WTC11 (cell line): ENCODE measurements around the gene GMPR. TPM values are rescaled to one million over a fixed set of nuclear protein-coding genes. Genes with fewer than 3 reads are reported as not detected.

Source experiments
- ATAC-seq: fragments of 200-7000 bp; cut with Tn5 transposase; 2 replicates; pipeline ENCODE4 v1.10.0; 2021; ENCODE audit warnings: mild to moderate bottlenecking, moderate library complexity
- CTCF ChIA-PET: fragments of 300-600 bp; sonication (Branson Sonifier 250); formaldehyde crosslinking; loops from one replicate; lab custom pipeline; 2021; ENCODE audit warnings: antibody characterized with exemption; lab: Charles Lee
- POLR2A ChIA-PET: fragments of 350-600 bp; sonication (Branson Sonifier 250); formaldehyde crosslinking; loops from one replicate; lab custom pipeline; 2021; ENCODE audit warnings: antibody characterized with exemption; lab: Charles Lee
- DNase-seq: peaks from one replicate; pipeline ENCODE4 v3.0.0; 2021; ENCODE audit warnings: low spot score
- H3K27ac Mint-ChIP-seq: 2 replicates; pipeline ENCODE4 v1.8.0; 2021; ENCODE audit warnings: mixed read lengths
- H3K27me3 Mint-ChIP-seq: 2 replicates; pipeline ENCODE4 v1.8.0; 2021; ENCODE audit warnings: low read depth, mild to moderate bottlenecking, moderate library complexity, mixed read lengths
- H3K36me3 Mint-ChIP-seq: 2 replicates; pipeline ENCODE4 v1.8.0; 2021; ENCODE audit warnings: mixed read lengths
- H3K4me1 Mint-ChIP-seq: 2 replicates; pipeline ENCODE4 v1.8.0; 2022; ENCODE audit warnings: mixed read lengths
- H3K4me3 Mint-ChIP-seq: 2 replicates; pipeline ENCODE4 v1.8.0; 2021; ENCODE audit warnings: mild to moderate bottlenecking, moderate library complexity, mixed read lengths
- H3K9me3 Mint-ChIP-seq: 2 replicates; pipeline ENCODE4 v1.8.0; 2021; ENCODE audit warnings: mixed read lengths
- CREB1 ChIP-seq: sonication (generic); formaldehyde crosslinking; IDR thresholded peaks from 2 replicates; pipeline ENCODE4 v1.8.0; 2023; ENCODE audit warnings: mild to moderate bottlenecking, missing genetic modification reagents
- EMX1 ChIP-seq: fragments of 250-450 bp; sonication (Bioruptor Pico); IDR thresholded peaks from 2 replicates; pipeline ENCODE4 v1.8.0; 2021; ENCODE audit warnings: mild to moderate bottlenecking
- JAZF1 ChIP-seq: fragments of 250-450 bp; sonication (Bioruptor Pico); IDR thresholded peaks from 2 replicates; pipeline ENCODE4 v1.9.0; 2021; ENCODE audit warnings: moderate library complexity, mild to moderate bottlenecking, inconsistent platforms
- JUN ChIP-seq: sonication (generic); formaldehyde crosslinking; IDR thresholded peaks from 2 replicates; pipeline ENCODE4 v1.8.0; 2023; ENCODE audit warnings: mild to moderate bottlenecking, missing genetic modification reagents
- ZNF121 ChIP-seq: sonication (generic); formaldehyde crosslinking; IDR thresholded peaks from 2 replicates; pipeline ENCODE4 v1.8.0; 2023; ENCODE audit warnings: missing genetic modification reagents
- ZNF138 ChIP-seq: sonication (generic); formaldehyde crosslinking; conservative IDR thresholded peaks from 2 replicates; pipeline ENCODE4 v1.8.1; 2022; ENCODE audit warnings: mild to moderate bottlenecking, moderate library complexity, missing genetic modification reagents
- ZNF396 ChIP-seq: fragments of 250-450 bp; sonication (Bioruptor Pico); IDR thresholded peaks from 2 replicates; pipeline ENCODE4 v1.8.0; 2021; ENCODE audit warnings: mild to moderate bottlenecking, moderate library complexity, borderline replicate concordance
- ZNF671 ChIP-seq: fragments of 250-450 bp; sonication (Bioruptor Pico); IDR thresholded peaks from 2 replicates; pipeline ENCODE4 v1.8.0; 2021; ENCODE audit warnings: mild to moderate bottlenecking
- total RNA-seq: library from RNA; stranded (reverse); gene quantifications from 3 replicates; pipeline ENCODE4 v1.2.3, GENCODE V29; 2021
- TF ChIP-seq, protein P1 (sequence below): sonication (generic); formaldehyde crosslinking; IDR thresholded peaks from 2 replicates; pipeline ENCODE4 v1.8.0; 2022; ENCODE audit warnings: mild to moderate bottlenecking, missing genetic modification reagents
- TF ChIP-seq, protein P2 (sequence below): sonication (generic); formaldehyde crosslinking; IDR thresholded peaks from 2 replicates; pipeline ENCODE4 v1.8.1; 2022; ENCODE audit warnings: missing genetic modification reagents, borderline replicate concordance
- TF ChIP-seq, protein P3 (sequence below): fragments of 250-450 bp; sonication (Bioruptor Pico); IDR thresholded peaks from 2 replicates; pipeline ENCODE4 v1.9.0; 2021; ENCODE audit warnings: mild to moderate bottlenecking
- TF ChIP-seq, protein P4 (sequence below): sonication (generic); formaldehyde crosslinking; IDR thresholded peaks from 2 replicates; pipeline ENCODE4 v1.8.0; 2023; ENCODE audit warnings: missing genetic modification reagents, mild to moderate bottlenecking, borderline replicate concordance
- TF ChIP-seq, protein P5 (sequence below): sonication (generic); formaldehyde crosslinking; IDR thresholded peaks from 2 replicates; pipeline ENCODE4 v1.8.1; 2023; ENCODE audit warnings: mild to moderate bottlenecking, missing genetic modification reagents, moderate library complexity
- TF ChIP-seq, protein P6 (sequence below): sonication (generic); formaldehyde crosslinking; IDR thresholded peaks from 2 replicates; pipeline ENCODE4 v1.8.0; 2023; ENCODE audit warnings: mild to moderate bottlenecking, missing genetic modification reagents
- TF ChIP-seq, protein P7 (sequence below): sonication (generic); formaldehyde crosslinking; IDR thresholded peaks from 2 replicates; pipeline ENCODE4 v1.8.1; 2023; ENCODE audit warnings: mild to moderate bottlenecking, missing genetic modification reagents, borderline replicate concordance
- TF ChIP-seq, protein P8 (sequence below): fragments of 250-450 bp; sonication (Bioruptor Pico); conservative IDR thresholded peaks from 2 replicates; pipeline ENCODE4 v1.9.0; 2021; ENCODE audit warnings: mild to moderate bottlenecking

Gene GMPR
- total RNA-seq, 1 experiment from 2014 or later: 2.4 TPM

DNA sequence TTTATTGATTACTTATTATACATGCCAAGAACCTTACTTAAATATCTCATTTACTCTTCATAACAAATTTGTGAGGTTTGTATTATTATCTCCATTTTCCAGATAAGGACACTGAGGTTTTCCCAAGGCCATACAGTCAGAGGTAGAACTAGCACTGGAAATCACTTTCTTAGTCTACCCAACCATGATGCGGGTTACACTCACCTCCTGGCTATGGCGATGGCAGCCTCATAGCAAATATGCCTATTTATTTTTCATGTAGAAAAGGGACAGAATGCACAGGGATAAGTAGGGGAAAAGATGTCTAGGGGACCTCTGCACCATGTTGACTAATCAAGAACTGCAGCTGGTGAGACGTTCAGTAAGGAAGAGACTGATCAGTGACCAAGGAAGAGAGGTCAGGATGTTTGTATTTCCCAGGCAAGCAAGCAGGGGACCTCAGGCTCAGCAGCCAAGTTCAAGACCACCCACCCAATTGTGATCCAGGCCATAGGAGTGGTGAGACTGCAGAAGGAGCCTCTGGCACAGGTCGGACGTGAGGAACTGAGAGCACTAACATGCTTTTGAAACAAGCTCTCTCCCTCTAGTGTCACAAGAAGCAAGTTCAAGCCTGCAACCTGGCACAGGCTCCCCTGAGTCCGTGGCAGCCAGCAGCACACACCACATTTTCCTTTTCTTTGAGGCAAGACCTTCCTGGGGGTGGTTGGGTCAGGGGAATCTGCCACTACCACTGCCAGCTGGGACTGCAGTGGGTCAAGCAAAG is 97.8 kb downstream of the GMPR start (continued):
- TF ChIP-seq, protein P1, sequence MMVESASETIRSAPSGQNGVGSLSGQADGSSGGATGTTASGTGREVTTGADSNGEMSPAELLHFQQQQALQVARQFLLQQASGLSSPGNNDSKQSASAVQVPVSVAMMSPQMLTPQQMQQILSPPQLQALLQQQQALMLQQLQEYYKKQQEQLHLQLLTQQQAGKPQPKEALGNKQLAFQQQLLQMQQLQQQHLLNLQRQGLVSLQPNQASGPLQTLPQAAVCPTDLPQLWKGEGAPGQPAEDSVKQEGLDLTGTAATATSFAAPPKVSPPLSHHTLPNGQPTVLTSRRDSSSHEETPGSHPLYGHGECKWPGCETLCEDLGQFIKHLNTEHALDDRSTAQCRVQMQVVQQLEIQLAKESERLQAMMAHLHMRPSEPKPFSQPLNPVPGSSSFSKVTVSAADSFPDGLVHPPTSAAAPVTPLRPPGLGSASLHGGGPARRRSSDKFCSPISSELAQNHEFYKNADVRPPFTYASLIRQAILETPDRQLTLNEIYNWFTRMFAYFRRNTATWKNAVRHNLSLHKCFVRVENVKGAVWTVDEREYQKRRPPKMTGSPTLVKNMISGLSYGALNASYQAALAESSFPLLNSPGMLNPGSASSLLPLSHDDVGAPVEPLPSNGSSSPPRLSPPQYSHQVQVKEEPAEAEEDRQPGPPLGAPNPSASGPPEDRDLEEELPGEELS (CRISPR knock-in tag): no peak
- TF ChIP-seq JUN (CRISPR knock-in tag) (no peak), ZNF138 (CRISPR knock-in tag) (no peak), JAZF1 (CRISPR knock-in tag) (no peak)
- TF ChIP-seq, protein P2, sequence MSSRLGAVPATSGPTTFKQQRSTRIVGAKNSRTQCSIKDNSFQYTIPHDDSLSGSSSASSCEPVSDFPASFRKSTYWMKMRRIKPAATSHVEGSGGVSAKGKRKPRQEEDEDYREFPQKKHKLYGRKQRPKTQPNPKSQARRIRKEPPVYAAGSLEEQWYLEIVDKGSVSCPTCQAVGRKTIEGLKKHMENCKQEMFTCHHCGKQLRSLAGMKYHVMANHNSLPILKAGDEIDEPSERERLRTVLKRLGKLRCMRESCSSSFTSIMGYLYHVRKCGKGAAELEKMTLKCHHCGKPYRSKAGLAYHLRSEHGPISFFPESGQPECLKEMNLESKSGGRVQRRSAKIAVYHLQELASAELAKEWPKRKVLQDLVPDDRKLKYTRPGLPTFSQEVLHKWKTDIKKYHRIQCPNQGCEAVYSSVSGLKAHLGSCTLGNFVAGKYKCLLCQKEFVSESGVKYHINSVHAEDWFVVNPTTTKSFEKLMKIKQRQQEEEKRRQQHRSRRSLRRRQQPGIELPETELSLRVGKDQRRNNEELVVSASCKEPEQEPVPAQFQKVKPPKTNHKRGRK (CRISPR knock-in tag): no peak

DNA sequence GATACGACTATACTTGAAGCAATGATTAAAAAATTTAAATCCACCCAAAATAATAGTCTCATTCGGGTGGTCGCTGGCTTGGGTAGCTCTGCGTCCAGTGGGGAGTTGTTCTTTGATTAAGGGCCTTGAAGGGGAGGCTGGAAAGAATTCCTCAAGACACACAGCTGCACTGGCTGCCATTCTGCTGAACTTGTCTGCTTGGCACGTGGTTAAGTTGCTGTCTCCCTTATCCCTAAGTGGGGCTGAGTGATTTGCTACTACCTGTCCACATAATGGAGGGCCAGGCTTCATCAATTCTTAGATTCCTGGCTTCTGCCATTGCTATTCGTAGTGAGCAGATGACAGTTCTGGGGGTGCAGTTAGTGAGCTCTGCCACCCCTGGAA is 98.5 kb downstream of the GMPR start:
- POLR2A ChIA-PET: interaction anchor here (0.6 kb wide), 1 partner anchor 13 kb away, joined by 3 read pairs; no protein-coding TSS in a partner anchor
- CTCF ChIA-PET: interaction anchor here (0.6 to 1.7 kb wide), 6 partner anchors 51 to 426 kb away, joined by 3 to 11 read pairs (median 4); no protein-coding TSS in a partner anchor
- Mint-ChIP-seq H3K4me1 (peaks cover 11% of the 10 kb centered on the region; the same call in 1 of the 2 replicates), H3K27me3 (no peaks in the 10 kb centered on the region), H3K4me3 (no peak overlapping the region), H3K36me3 (no peaks in the 10 kb centered on the region), H3K27ac (no peak overlapping the region), H3K9me3 (peaks cover 14% of the 10 kb centered on the region)
- TF ChIP-seq ZNF396 (CRISPR knock-in tag): no peak
- TF ChIP-seq, protein P3, sequence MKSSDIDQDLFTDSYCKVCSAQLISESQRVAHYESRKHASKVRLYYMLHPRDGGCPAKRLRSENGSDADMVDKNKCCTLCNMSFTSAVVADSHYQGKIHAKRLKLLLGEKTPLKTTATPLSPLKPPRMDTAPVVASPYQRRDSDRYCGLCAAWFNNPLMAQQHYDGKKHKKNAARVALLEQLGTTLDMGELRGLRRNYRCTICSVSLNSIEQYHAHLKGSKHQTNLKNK: no peak
- TF ChIP-seq ZNF121 (CRISPR knock-in tag): no peak
- TF ChIP-seq, protein P4, sequence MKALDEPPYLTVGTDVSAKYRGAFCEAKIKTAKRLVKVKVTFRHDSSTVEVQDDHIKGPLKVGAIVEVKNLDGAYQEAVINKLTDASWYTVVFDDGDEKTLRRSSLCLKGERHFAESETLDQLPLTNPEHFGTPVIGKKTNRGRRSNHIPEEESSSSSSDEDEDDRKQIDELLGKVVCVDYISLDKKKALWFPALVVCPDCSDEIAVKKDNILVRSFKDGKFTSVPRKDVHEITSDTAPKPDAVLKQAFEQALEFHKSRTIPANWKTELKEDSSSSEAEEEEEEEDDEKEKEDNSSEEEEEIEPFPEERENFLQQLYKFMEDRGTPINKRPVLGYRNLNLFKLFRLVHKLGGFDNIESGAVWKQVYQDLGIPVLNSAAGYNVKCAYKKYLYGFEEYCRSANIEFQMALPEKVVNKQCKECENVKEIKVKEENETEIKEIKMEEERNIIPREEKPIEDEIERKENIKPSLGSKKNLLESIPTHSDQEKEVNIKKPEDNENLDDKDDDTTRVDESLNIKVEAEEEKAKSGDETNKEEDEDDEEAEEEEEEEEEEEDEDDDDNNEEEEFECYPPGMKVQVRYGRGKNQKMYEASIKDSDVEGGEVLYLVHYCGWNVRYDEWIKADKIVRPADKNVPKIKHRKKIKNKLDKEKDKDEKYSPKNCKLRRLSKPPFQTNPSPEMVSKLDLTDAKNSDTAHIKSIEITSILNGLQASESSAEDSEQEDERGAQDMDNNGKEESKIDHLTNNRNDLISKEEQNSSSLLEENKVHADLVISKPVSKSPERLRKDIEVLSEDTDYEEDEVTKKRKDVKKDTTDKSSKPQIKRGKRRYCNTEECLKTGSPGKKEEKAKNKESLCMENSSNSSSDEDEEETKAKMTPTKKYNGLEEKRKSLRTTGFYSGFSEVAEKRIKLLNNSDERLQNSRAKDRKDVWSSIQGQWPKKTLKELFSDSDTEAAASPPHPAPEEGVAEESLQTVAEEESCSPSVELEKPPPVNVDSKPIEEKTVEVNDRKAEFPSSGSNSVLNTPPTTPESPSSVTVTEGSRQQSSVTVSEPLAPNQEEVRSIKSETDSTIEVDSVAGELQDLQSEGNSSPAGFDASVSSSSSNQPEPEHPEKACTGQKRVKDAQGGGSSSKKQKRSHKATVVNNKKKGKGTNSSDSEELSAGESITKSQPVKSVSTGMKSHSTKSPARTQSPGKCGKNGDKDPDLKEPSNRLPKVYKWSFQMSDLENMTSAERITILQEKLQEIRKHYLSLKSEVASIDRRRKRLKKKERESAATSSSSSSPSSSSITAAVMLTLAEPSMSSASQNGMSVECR (CRISPR knock-in tag): no peak
- TF ChIP-seq, protein P5, sequence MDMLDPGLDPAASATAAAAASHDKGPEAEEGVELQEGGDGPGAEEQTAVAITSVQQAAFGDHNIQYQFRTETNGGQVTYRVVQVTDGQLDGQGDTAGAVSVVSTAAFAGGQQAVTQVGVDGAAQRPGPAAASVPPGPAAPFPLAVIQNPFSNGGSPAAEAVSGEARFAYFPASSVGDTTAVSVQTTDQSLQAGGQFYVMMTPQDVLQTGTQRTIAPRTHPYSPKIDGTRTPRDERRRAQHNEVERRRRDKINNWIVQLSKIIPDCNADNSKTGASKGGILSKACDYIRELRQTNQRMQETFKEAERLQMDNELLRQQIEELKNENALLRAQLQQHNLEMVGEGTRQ (CRISPR knock-in tag): no peak
- TF ChIP-seq, protein P6, sequence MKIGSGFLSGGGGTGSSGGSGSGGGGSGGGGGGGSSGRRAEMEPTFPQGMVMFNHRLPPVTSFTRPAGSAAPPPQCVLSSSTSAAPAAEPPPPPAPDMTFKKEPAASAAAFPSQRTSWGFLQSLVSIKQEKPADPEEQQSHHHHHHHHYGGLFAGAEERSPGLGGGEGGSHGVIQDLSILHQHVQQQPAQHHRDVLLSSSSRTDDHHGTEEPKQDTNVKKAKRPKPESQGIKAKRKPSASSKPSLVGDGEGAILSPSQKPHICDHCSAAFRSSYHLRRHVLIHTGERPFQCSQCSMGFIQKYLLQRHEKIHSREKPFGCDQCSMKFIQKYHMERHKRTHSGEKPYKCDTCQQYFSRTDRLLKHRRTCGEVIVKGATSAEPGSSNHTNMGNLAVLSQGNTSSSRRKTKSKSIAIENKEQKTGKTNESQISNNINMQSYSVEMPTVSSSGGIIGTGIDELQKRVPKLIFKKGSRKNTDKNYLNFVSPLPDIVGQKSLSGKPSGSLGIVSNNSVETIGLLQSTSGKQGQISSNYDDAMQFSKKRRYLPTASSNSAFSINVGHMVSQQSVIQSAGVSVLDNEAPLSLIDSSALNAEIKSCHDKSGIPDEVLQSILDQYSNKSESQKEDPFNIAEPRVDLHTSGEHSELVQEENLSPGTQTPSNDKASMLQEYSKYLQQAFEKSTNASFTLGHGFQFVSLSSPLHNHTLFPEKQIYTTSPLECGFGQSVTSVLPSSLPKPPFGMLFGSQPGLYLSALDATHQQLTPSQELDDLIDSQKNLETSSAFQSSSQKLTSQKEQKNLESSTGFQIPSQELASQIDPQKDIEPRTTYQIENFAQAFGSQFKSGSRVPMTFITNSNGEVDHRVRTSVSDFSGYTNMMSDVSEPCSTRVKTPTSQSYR (CRISPR knock-in tag): no peak
- TF ChIP-seq, protein P7, sequence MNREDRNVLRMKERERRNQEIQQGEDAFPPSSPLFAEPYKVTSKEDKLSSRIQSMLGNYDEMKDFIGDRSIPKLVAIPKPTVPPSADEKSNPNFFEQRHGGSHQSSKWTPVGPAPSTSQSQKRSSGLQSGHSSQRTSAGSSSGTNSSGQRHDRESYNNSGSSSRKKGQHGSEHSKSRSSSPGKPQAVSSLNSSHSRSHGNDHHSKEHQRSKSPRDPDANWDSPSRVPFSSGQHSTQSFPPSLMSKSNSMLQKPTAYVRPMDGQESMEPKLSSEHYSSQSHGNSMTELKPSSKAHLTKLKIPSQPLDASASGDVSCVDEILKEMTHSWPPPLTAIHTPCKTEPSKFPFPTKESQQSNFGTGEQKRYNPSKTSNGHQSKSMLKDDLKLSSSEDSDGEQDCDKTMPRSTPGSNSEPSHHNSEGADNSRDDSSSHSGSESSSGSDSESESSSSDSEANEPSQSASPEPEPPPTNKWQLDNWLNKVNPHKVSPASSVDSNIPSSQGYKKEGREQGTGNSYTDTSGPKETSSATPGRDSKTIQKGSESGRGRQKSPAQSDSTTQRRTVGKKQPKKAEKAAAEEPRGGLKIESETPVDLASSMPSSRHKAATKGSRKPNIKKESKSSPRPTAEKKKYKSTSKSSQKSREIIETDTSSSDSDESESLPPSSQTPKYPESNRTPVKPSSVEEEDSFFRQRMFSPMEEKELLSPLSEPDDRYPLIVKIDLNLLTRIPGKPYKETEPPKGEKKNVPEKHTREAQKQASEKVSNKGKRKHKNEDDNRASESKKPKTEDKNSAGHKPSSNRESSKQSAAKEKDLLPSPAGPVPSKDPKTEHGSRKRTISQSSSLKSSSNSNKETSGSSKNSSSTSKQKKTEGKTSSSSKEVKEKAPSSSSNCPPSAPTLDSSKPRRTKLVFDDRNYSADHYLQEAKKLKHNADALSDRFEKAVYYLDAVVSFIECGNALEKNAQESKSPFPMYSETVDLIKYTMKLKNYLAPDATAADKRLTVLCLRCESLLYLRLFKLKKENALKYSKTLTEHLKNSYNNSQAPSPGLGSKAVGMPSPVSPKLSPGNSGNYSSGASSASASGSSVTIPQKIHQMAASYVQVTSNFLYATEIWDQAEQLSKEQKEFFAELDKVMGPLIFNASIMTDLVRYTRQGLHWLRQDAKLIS (CRISPR knock-in tag): no peak
- no peak for TF ChIP-seq EMX1 (CRISPR knock-in tag)
- no peak for TF ChIP-seq CREB1
- TF ChIP-seq JUN (CRISPR knock-in tag): no peak
- TF ChIP-seq ZNF671 (CRISPR knock-in tag): no peak
- TF ChIP-seq, protein P8, sequence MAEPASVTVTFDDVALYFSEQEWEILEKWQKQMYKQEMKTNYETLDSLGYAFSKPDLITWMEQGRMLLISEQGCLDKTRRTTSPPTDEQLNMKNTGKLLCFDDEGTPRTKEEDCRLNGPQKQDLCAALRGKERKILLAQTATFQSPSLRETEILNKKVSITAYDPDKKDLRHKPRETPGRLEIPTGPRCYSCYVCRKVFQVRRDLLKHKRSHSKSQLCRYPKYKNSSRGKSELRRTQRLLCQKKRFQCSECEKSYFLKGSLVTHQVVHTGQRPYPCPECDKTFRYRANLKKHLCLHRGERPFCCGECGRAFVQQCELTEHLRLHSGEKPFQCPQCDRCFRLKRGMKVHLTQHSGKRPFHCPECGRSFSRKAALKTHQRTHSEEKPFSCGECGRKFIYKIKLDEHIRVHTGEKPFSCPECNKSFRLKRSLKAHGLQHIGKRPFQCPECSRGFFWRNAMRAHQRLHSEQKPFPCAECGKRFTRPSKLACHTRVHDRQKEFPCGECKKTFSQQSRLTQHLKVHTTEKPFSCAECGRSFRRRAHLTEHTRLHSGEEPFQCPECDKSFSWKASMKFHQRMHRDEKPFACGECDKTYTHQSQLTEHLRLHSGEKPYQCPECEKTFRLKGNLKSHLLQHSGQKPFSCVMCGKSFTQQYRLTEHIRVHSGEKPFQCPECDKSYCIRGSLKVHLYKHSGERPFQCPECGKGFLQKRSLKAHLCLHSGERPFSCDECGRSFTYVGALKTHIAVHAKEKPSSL (CRISPR knock-in tag): no peak
- no peak for DNase-seq
- ATAC-seq: no peak
